Stimulated activated CD4-positive, alpha-beta T cell treated with anti-CD3 and anti-CD28 coated beads, Interleukin-2, amount 100 ng/mL, for 48 hours (primary cell): Measurements from ENCODE around the gene XIAP.
"Not testable (repeated sequence)": the region's sequence is repeated elsewhere in the genome, so short reads cannot be mapped to it uniquely, and the experiment has no call there.

ENCODE experiments used
- DNase-seq, 2 donors: peaks; one replicate each; pipeline ENCODE4 v3.0.0-alpha.2; 2020

XIAP gene

GRCh38 chrX:123876844-123877243 lies 17.0 kb downstream of the XIAP start:
- DNase-seq = no peak

DNA sequence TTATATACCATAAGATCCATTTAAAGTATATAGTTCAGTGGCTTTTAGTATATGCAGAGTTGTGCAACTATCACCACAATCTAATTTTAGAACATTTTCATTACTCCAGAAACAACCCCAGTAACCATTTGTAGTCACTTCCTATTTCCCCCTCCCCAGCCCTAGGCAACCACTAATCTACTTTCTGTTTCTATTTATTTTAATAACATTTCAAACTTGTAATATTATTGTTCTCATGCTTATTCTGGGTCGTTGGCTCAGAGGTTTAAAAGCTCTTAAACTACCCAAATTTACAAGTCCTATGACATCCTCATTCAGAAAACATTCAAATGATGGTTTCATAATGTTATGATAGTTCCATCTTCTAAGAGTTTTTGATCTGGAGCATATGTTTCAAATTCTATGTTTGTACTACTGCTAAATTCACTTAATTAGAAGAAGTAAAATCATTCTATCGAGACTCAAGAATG lies 18.4 kb downstream of the XIAP start:
- DNase-seq = no peak

- DNase-seq = no peak
These were observed 21.5 kb downstream of the XIAP start for GRCh38 chrX:123881330-123881729.

- DNase-seq = no peak
These were observed 22.5 kb downstream of the XIAP start for GRCh38 chrX:123882391-123882790.

GRCh38 chrX:123884809-123885408 lies 25.1 kb downstream of the XIAP start:
- DNase-seq = peak; percentile 7

DNA sequence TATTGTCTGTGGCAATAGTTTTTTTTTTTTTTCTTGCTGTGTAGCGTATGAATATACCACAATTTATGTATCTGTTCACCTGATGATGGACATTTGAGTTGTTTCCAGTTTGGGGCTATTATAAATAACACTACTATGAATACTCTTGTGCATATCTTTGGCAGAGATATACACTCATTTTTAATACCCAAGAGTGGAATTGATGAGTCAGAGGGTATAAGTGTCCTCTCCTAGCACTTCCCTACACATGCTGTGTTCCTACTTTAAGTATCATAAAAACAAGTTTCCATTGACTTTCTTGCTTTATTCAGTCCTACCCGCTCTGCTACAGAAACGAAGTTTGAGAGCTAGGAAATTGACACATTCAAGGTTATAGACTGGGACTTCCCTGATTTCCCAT lies 39.8 kb downstream of the XIAP start:
- no peak for DNase-seq

DNA sequence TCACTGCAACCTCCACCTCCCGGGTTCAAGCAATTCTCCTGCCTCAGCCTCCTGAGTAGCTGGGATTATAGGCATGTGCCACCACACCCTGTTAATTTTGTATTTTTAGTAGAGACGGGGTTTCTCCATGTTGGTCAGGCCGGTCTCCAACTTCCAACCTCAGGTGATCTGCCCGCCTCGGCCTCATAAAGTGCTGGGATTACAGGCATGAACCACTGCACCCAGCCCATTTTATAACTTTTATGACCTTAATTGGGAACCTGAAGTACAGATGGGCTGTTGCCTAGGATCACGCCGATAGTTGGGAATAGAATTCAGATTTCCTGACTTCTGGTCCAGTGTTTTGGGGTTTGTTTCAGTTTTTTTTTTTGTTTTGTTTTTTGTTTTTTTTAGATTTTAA lies 43.4 kb downstream of the XIAP start:
- not testable (repeated sequence) for DNase-seq

GRCh38 chrX:123905332-123905731 lies 45.5 kb downstream of the XIAP start:
- DNase-seq = no peak

- no peak for DNase-seq
These were observed 46.9 kb downstream of the XIAP start for GRCh38 chrX:123906557-123907316.

GRCh38 chrX:123909523-123909922 lies 49.7 kb downstream of the XIAP start:
- no peak for DNase-seq

DNA sequence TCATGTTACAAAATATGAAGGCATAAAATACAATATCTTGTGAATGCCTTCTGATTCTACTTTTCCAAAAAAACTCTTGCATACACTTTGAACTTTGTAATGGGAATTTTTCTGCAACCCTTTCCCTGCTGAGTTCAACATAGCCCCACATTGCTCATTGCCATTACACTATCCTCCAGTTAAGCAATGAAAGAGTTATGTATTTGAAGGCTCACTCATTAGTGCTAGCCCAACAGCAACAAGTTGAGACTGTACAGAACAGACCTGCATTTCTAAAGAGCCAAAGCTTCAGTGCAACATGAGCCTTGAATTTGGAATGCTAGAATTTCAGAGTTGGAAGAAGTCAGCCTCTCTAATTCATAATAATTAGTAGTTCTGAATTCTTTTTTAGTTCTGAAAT lies 57.2 kb downstream of the XIAP start:
- DNase-seq = no peak

DNA sequence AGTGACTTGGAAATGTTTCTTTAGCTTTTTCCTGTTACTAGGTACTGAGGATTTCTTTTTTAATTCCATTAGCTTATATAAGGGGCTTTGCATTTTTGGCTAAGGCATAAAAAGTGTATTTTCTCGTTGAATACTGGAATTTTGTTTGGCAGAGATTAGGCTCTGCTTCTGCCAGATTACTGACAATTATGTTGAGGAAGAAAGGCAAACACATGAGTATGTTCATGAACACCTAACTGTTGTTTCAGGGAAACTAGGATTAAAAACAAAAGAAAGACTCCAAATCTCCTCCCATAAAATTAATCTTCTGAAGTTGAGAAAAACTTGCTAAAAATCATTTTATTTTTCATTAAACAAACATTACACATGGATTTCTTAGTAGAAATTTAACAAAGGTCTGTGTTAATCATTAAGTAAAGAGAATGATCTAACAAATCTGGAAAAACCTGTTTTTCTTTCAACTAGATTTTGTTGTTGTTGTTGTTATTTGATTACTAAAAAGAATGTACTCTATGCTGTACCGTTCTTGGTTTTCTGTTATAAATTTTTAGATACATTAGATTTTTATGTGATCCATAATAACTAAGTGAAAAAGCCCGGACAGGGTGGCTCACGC lies 58.4 kb downstream of the XIAP start:
- no peak for DNase-seq

DNA sequence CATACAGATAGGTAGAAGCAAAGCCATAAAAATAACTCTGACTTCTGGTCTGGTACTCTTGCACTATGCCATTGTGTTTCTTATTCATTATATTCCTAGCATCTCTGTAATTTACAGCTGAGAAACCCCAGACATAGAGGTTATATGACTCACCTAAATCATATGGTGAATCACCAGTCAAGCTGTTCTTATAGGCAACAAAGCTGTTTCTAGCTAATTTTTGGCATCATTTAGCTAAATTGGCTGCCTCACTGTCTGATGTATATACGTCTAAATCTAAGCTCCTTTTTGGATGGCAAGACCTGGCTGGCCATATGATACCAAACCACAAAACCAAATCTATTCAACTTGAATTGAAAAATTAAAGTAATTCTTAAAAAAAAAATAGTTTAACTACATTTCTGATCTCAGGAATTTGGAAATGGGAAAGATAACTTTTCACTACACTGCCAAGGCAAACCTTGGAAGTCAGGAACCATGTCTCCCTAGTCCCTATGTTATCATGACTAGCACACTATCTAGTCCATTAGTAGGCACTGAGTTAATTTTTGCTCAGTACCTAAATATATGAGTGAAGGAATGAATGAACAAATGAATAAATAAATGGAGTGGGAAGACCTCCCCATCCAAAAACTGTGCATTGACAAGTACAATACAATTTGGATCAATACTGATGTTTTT lies 60.4 kb downstream of the XIAP start:
- DNase-seq = no peak

DNA sequence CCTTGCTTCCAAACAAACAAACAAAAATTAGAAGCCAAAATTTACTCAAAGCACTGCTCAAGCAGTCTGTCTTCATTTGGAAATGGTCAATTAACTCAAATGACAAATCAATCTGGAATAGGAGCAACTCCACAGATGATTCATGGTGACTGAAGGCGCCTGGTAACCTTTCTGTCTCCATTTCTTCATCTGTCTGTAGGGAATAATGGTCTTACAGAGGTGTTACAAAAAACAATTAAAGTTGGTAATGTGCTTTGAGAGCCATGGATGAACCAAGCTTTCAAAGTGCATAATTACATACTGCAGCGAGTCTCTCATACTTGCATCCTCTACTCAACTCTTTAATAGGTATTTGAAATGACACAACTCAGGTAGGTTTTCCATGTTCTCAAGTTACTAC lies 63.4 kb downstream of the XIAP start:
- DNase-seq = no peak

DNA sequence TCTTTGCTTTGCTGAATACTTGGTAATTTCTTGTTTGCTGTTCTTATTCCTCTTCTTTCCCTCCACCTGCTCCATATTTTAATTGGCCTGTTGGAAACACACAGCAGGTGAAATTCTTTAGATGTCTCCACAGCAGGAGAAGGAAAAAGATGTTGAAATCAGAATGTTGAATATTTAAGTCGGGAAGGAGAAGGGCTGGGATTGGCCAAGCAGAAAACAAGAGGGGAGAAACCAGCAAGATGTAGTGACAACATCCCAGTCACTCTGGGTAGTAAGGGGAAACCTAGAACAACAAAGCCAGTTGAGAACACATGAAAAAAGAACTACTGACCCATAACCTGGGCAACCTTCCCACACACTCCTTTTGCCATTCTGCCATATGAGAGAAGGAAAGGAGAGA lies 64.3 kb downstream of the XIAP start:
- DNase-seq = no peak

- DNase-seq = no peak
These were observed 68.0 kb downstream of the XIAP start for GRCh38 chrX:123927845-123928244.

- DNase-seq = not testable (repeated sequence)
These were observed 72.2 kb downstream of the XIAP start for GRCh38 chrX:123932055-123932454.

DNA sequence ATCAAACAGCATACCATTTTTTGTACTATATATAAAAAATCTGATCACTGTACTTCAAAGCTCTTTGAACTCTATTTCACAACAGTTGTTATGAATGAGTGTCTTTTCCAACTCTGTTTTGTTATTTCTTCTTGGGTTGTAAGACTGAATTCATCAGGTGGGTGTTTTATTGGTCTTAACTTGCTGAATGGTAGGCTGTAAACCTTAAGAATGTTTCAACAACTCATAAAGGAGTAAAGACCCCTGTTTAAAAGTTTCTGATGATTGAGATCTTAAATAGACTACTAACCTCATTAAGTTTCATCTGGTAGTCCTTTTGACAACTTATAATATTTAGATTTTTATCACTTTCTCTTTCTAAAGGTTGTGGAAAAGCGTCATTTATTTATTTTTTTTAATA lies 83.2 kb downstream of the XIAP start:
- no peak for DNase-seq

- DNase-seq = no peak
These were observed 83.6 kb downstream of the XIAP start for GRCh38 chrX:123943488-123943887.

DNA sequence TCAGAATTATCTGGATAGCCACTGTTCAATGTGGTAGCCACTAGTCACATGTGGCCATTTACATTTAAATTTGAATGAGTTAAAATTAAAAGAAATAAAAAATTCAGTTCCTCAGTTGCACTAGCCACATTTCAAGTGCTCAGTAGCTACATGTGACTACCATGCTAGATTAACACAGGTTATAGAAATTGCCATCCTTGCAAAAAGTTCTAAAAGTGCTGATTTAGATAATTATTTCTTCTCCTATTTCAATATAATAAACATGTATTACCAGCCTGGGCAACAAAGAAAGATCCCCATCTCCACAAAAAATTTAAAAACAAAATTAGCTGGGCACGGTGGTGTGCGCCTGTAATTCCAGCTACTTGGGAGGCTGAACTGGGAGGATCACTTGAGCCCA lies 90.0 kb downstream of the XIAP start:
- DNase-seq = no peak

GRCh38 chrX:123959281-123960063 lies 99.6 kb downstream of the XIAP start:
- peak; percentile 1 to 14 for DNase-seq

- no peak for DNase-seq
These were observed 101.1 kb downstream of the XIAP start for GRCh38 chrX:123960956-123961267.
